ENCODE measurements around the gene MFAP3.

GRCh38 chr5:154005648-154006047 is 33.1 kb upstream of the MFAP3 start:
- TF ChIP-seq FOSL2 (IDR thresholded peaks at IDR 0.05): no peak
- no peak for TF ChIP-seq FOSL2 (CRISPR knock-in tag; IDR thresholded peaks at IDR 0.05)
- no peak for TF ChIP-seq CTCF (IDR thresholded peaks at IDR 0.05)
- no peak for TF ChIP-seq JUN (IDR thresholded peaks at IDR 0.05)
- no peak for TF ChIP-seq USF2 (IDR thresholded peaks at IDR 0.05)
- no peak for TF ChIP-seq MYC (IDR thresholded peaks at IDR 0.05; ENCODE audit: borderline replicate concordance, low read length)
- TF ChIP-seq SREBF2 (IDR thresholded peaks at IDR 0.05): no peak
